ENCODE results near the gene CNN2. TPM values are rescaled to one million over a fixed set of nuclear protein-coding genes. Genes with fewer than 3 reads are reported as not detected.

CNN2 gene
- total RNA-seq, 1 experiment from 2014 or later, result 524 TPM

DNA sequence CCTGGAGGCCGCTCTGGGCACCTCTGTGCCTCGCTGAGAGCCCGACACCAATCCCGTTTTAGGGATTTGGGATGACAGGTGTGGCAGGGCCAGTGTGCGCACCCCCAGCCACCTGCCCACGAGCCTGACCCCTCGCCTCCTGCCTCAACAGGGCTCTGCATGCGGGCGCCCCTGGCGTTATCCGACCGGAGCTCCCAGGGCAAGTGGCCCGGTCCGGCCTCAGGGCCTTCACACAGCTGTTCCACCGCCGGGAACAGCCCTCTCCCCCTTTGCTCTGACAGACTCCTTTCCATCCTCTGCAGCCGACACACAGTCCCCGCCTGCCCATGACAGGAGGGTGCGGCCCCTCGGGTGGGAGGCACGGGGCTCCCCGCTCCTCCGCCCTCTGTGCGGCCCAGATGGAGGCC is 49.3 kb upstream of the CNN2 start:
- H2AFZ ChIP-seq (ENCODE audit: low read length), result no peak overlapping the region
- Mint-ChIP-seq H3K36me3 (ENCODE audit: insufficient read depth in 1 of 3, low read depth in 3 of 3) (peaks cover 5 to 7% (median 6%) of the 10 kb centered on the region in 3 experiments), H3K27me3 (ENCODE audit: low read depth) (no peaks in the 10 kb centered on the region), H3K4me1 (peaks cover 2 to 26% of the 10 kb centered on the region in 2 experiments), H3K9me3 (no peaks in the 10 kb centered on the region), H3K27ac (no peak overlapping the region), H3K4me3 (no peak overlapping the region)
- H3K4me1 ChIP-seq (ENCODE audit: insufficient read depth, low read length), result no peaks in the 10 kb centered on the region
- H3K4ac ChIP-seq (ENCODE audit: low read depth, low read length), result no peak overlapping the region
- H4K20me1 ChIP-seq (ENCODE audit: control insufficient read depth, insufficient read depth, insufficient read length), result no peaks in the 10 kb centered on the region
- no CpG with 5 or more reads among the region's 24 CpGs for WGBS (ENCODE audit: extremely low coverage, insufficient read length, low lambda C conversion rate)
- no peak overlapping the region for H3K56ac ChIP-seq (ENCODE audit: insufficient read length, low read depth, low read length)
- no peak overlapping the region; the same call in 1 of the 2 replicates for H3K14ac ChIP-seq (ENCODE audit: insufficient read depth, low read length)
- no peak overlapping the region for H3K9ac ChIP-seq (ENCODE audit: extremely low read depth, insufficient read length, low read length)
- H3K79me2 ChIP-seq (ENCODE audit: insufficient read depth, low read length), result no peaks in the 10 kb centered on the region
- H3K23ac ChIP-seq (ENCODE audit: insufficient read length, low read depth, low read length), result no peak overlapping the region
- no peak overlapping the region for H2AK5ac ChIP-seq (ENCODE audit: insufficient read length, low read length)
- H2BK20ac ChIP-seq (ENCODE audit: low read depth, low read length, poor library complexity, severe bottlenecking), result no peak overlapping the region
- TF ChIP-seq, protein P1, sequence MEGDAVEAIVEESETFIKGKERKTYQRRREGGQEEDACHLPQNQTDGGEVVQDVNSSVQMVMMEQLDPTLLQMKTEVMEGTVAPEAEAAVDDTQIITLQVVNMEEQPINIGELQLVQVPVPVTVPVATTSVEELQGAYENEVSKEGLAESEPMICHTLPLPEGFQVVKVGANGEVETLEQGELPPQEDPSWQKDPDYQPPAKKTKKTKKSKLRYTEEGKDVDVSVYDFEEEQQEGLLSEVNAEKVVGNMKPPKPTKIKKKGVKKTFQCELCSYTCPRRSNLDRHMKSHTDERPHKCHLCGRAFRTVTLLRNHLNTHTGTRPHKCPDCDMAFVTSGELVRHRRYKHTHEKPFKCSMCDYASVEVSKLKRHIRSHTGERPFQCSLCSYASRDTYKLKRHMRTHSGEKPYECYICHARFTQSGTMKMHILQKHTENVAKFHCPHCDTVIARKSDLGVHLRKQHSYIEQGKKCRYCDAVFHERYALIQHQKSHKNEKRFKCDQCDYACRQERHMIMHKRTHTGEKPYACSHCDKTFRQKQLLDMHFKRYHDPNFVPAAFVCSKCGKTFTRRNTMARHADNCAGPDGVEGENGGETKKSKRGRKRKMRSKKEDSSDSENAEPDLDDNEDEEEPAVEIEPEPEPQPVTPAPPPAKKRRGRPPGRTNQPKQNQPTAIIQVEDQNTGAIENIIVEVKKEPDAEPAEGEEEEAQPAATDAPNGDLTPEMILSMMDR (conservative IDR thresholded peaks at IDR 0.05), result no peak
- no peak overlapping the region for H4K8ac ChIP-seq (replicated peaks; ENCODE audit: insufficient read length, low read depth, low read length)
- no peaks in the 10 kb centered on the region for H3K23me2 ChIP-seq (ENCODE audit: insufficient read length, low read depth, low read length, poor library complexity, severe bottlenecking)
- no peak overlapping the region for H4K5ac ChIP-seq (ENCODE audit: insufficient read length, low read depth, low read length)
- no peak overlapping the region for H2BK120ac ChIP-seq (ENCODE audit: low read depth, low read length, poor library complexity, severe bottlenecking)
- no peaks in the 10 kb centered on the region for H3K79me1 ChIP-seq (ENCODE audit: insufficient read depth, low read depth, low read length, poor library complexity, severe bottlenecking)
- no peak overlapping the region for H2BK5ac ChIP-seq (ENCODE audit: insufficient read length, low read length)
- no peak for DNase-seq
- no peak overlapping the region for H3T11ph ChIP-seq (ENCODE audit: low read length)
- H4K91ac ChIP-seq (ENCODE audit: insufficient read length, low read depth, low read length), result no peak overlapping the region
- no peak overlapping the region for H3K18ac ChIP-seq (ENCODE audit: insufficient read length, low read depth, low read length)
- no peaks in the 10 kb centered on the region for H3K27me3 ChIP-seq (ENCODE audit: insufficient read depth, low read length)
- no peaks in the 10 kb centered on the region for H3K9me3 ChIP-seq (ENCODE audit: control insufficient read depth, low read depth, low read length)
- no peak overlapping the region for H3K27ac ChIP-seq (ENCODE audit: insufficient read length, low read depth, low read length)
- H2BK15ac ChIP-seq (ENCODE audit: low read depth, low read length), result no peak overlapping the region
- H3K4me2 ChIP-seq (ENCODE audit: insufficient read depth, insufficient read length, low read length), result no peak overlapping the region
- H2BK12ac ChIP-seq (ENCODE audit: insufficient read length, low read depth, low read length), result no peak overlapping the region

All from H9 (cell line).